ENCODE results near the gene ADD2. TPM values are rescaled to one million over a fixed set of nuclear protein-coding genes. Genes with fewer than 3 reads are reported as not detected.
"Not testable (repeated sequence)": the region's sequence is repeated elsewhere in the genome, so short reads cannot be mapped to it uniquely, and the experiment has no call there.

ADD2 gene
- total and polyA plus RNA-seq, 2 experiments from 2014 or later, result not detected

- 27 to 32% methylated on average over 2 of the region's 2 CpGs for WGBS, 2 experiments (ENCODE audit: low coverage in 1 of 2, low lambda C conversion rate in 2 of 2, missing lambda C conversion rate in 2 of 2)
- H2AFZ ChIP-seq, result no peak overlapping the region
- H3F3A ChIP-seq (ENCODE audit: insufficient read depth), result no peaks in the 10 kb centered on the region
- H3K9me2 ChIP-seq (ENCODE audit: insufficient read depth), result no peaks in the 10 kb centered on the region
- no peaks in the 10 kb centered on the region for H4K20me1 ChIP-seq (ENCODE audit: insufficient read depth)
- in situ Hi-C loops (cut with MboI), result no loop called here
- TF ChIP-seq EZH2 (IDR thresholded peaks at IDR 0.05; ENCODE audit: insufficient read depth, poor library complexity, severe bottlenecking) (no peak), EZH2phosphoT487 (IDR thresholded peaks at IDR 0.05; ENCODE audit: insufficient read depth, low read depth) (no peak)
- H3K27ac ChIP-seq, result no peak overlapping the region
- no peaks in the 10 kb centered on the region for H3K9me3 ChIP-seq (ENCODE audit: low read depth)
- H3K79me2 ChIP-seq (ENCODE audit: insufficient read depth), result no peaks in the 10 kb centered on the region
- no peak overlapping the region for H3K4me3 ChIP-seq
- DNase-seq, result peak; percentile 10
- no peak overlapping the region for H3K4me2 ChIP-seq (ENCODE audit: unreplicated experiment)
- peaks cover 24% of the 10 kb centered on the region for H3K27me3 ChIP-seq (replicated peaks; ENCODE audit: insufficient read depth)
- H3K36me3 ChIP-seq (ENCODE audit: low read depth), result no peaks in the 10 kb centered on the region
- no peak overlapping the region for H3K9ac ChIP-seq
- no peaks in the 10 kb centered on the region for H3K4me1 ChIP-seq (ENCODE audit: insufficient read depth)
These were observed 140.6 kb downstream of the ADD2 start for GRCh38 chr2:70627211-70627898.

- H3K36me3 ChIP-seq (ENCODE audit: low read depth), result no peaks in the 10 kb centered on the region
- no peak overlapping the region for H3K27ac ChIP-seq
- H3K4me3 ChIP-seq, result no peak overlapping the region
- no peak overlapping the region for H3K9ac ChIP-seq
- no peaks in the 10 kb centered on the region for H3F3A ChIP-seq (ENCODE audit: insufficient read depth)
- no peaks in the 10 kb centered on the region for H3K79me2 ChIP-seq (ENCODE audit: insufficient read depth)
- no peak for DNase-seq
- TF ChIP-seq EZH2phosphoT487 (IDR thresholded peaks at IDR 0.05; ENCODE audit: insufficient read depth, low read depth), result no peak
- TF ChIP-seq EZH2 (IDR thresholded peaks at IDR 0.05; ENCODE audit: insufficient read depth, poor library complexity, severe bottlenecking), result no peak
- H3K9me3 ChIP-seq (ENCODE audit: low read depth), result no peaks in the 10 kb centered on the region
- no peak overlapping the region for H3K4me2 ChIP-seq (ENCODE audit: unreplicated experiment)
- no peaks in the 10 kb centered on the region for H3K9me2 ChIP-seq (ENCODE audit: insufficient read depth)
- no peaks in the 10 kb centered on the region for H4K20me1 ChIP-seq (ENCODE audit: insufficient read depth)
- in situ Hi-C loops (cut with MboI), result no loop called here
- no peaks in the 10 kb centered on the region for H3K4me1 ChIP-seq (ENCODE audit: insufficient read depth)
- WGBS, 2 experiments (ENCODE audit: low coverage in 1 of 2, low lambda C conversion rate in 2 of 2, missing lambda C conversion rate in 2 of 2), result 75 to 77% methylated on average over 13 of the region's 13 CpGs
- H3K27me3 ChIP-seq (replicated peaks; ENCODE audit: insufficient read depth), result peaks cover 21% of the 10 kb centered on the region; the same call in 1 of the 2 replicates
- no peak overlapping the region for H2AFZ ChIP-seq
These were observed 141.6 kb downstream of the ADD2 start for GRCh38 chr2:70626254-70626990.

- H4K20me1 ChIP-seq (ENCODE audit: insufficient read depth); H3K9ac ChIP-seq; H3K9me3 ChIP-seq (ENCODE audit: low read depth); H3K27me3 ChIP-seq (replicated peaks; ENCODE audit: insufficient read depth); H3K27ac ChIP-seq; H3K36me3 ChIP-seq (ENCODE audit: low read depth); H3K79me2 ChIP-seq (ENCODE audit: insufficient read depth); DNase-seq; H3K4me3 ChIP-seq; H3F3A ChIP-seq (ENCODE audit: insufficient read depth); H3K9me2 ChIP-seq (ENCODE audit: insufficient read depth); H3K4me1 ChIP-seq (ENCODE audit: insufficient read depth); H3K4me2 ChIP-seq (ENCODE audit: unreplicated experiment); H2AFZ ChIP-seq; in situ Hi-C loops (cut with MboI): not testable (repeated sequence)
- WGBS, 2 experiments (ENCODE audit: low coverage in 1 of 2, low lambda C conversion rate in 2 of 2, missing lambda C conversion rate in 2 of 2), result 80 to 94% methylated on average over 4 to 6 of the region's 6 CpGs
These were observed 146.5 kb downstream of the ADD2 start for GRCh38 chr2:70621536-70621935.

GRCh38 chr2:70620020-70620419 lies 148.0 kb downstream of the ADD2 start:
- H3K9me2 ChIP-seq (ENCODE audit: insufficient read depth), result no peaks in the 10 kb centered on the region
- H3K4me1 ChIP-seq (ENCODE audit: insufficient read depth), result no peaks in the 10 kb centered on the region
- no peaks in the 10 kb centered on the region for H3K9me3 ChIP-seq (ENCODE audit: low read depth)
- TF ChIP-seq EZH2phosphoT487 (IDR thresholded peaks at IDR 0.05; ENCODE audit: insufficient read depth, low read depth), result no peak
- TF ChIP-seq EZH2 (IDR thresholded peaks at IDR 0.05; ENCODE audit: insufficient read depth, poor library complexity, severe bottlenecking), result no peak
- no peak overlapping the region for H3K4me2 ChIP-seq (ENCODE audit: unreplicated experiment)
- 78 to 79% methylated on average over 6 of the region's 6 CpGs for WGBS, 2 experiments (ENCODE audit: low coverage in 1 of 2, low lambda C conversion rate in 2 of 2, missing lambda C conversion rate in 2 of 2)
- no peaks in the 10 kb centered on the region for H3F3A ChIP-seq (ENCODE audit: insufficient read depth)
- H3K9ac ChIP-seq, result no peak overlapping the region
- H3K4me3 ChIP-seq, result no peak overlapping the region
- H3K79me2 ChIP-seq (ENCODE audit: insufficient read depth), result no peaks in the 10 kb centered on the region
- H2AFZ ChIP-seq, result no peak overlapping the region
- 0 out of 2 replicates have a peak, but pooled peaks cover 4% of the 10 kb centered on the region for H3K27me3 ChIP-seq (replicated peaks; ENCODE audit: insufficient read depth)
- no peak overlapping the region for H3K27ac ChIP-seq
- DNase-seq, result no peak
- H4K20me1 ChIP-seq (ENCODE audit: insufficient read depth), result no peaks in the 10 kb centered on the region
- in situ Hi-C loops (cut with MboI), result no loop called here
- no peaks in the 10 kb centered on the region for H3K36me3 ChIP-seq (ENCODE audit: low read depth)

Data from GM23248 (cell line).